Posterior vena cava (tissue), 2 donors: ENCODE measurements around the gene SLC9C1. TPM values are rescaled to one million over a fixed set of nuclear protein-coding genes. Genes with fewer than 3 reads are reported as not detected.

Experiments used
- DNase-seq: peaks from one replicate; pipeline ENCODE4 v3.0.0-alpha.2; 2020; ENCODE audit warnings: low spot score
- intact Hi-C, 2 donors: fragments of 100-400 bp; cut with DNase I; formaldehyde crosslinking; loops; one replicate each; pipeline versions ENCODE4 v1.14.1 to v1.14.2; 2022 to 2023
- microRNA-seq, 2 donors: library from miRNA; unstranded; fragments of <30 nt; microRNA quantifications; one replicate each; pipeline ENCODE4 v1.2.0, GENCODE V29; 2020 to 2021; ENCODE audit warnings: borderline microRNAs expressed in 2 of 2
- total RNA-seq, 2 donors: library from RNA; stranded (reverse); fragmentation: NEBNext Ultra II Directional; extraction: Animal tissue kit (Norgen Biotek cat#: 25700); gene quantifications; one replicate each; pipeline ENCODE4 v1.2.1, GENCODE V29; 2021
- donor health status: DM: yes; HTN: yes; CAD: no.
- donor health status: DM: yes; HTN: yes; CAD: no.

Gene SLC9C1
- total RNA-seq, 2 donors from 2014 or later = 0.29 to 1.4 TPM

- intact Hi-C loops = no loop called here
- no peak for DNase-seq
Observed at GRCh38 chr3:112092496-112093179, 201.4 kb downstream of the SLC9C1 start.

- no peak for DNase-seq
- intact Hi-C loops = no loop called here
Observed at GRCh38 chr3:112090887-112091586, 203.0 kb downstream of the SLC9C1 start.

Small RNA genes lying within 50 kb of the gene (microRNA-seq; reads per million reads assigned to microRNA genes)
- gene MIR567 = 0 reads per million in 2 donors

Other genes with a start within 250 kb of the SLC9C1 start
- 1 to 10 TPM; 2.1 to 9.9 TPM for gene C3orf52, start 207.8 kb downstream of the SLC9C1 start, total RNA-seq
- under 1 TPM; 0.29 to 0.37 TPM for gene GCSAM, start 161.0 kb downstream of the SLC9C1 start, total RNA-seq
- gene CD200, start 38.9 kb upstream of the SLC9C1 start, total RNA-seq = 10 to 100 TPM in 1 of 2 donors, 1 to 10 TPM in 1; 7.7 to 17.7 TPM
- under 1 TPM; 0.14 to 0.38 TPM for gene BTLA, start 205.3 kb upstream of the SLC9C1 start, total RNA-seq